Fibroblast of skin of right quadriceps (primary cell): ENCODE results near the gene MON2.
A peak's percentile ranks its signal among the peaks of the same experiment; 100 is the strongest.
"Not testable (repeated sequence)": the region's sequence is repeated elsewhere in the genome, so short reads cannot be mapped to it uniquely, and the experiment has no call there.

ENCODE experiments used
- DNase-seq: peaks from one replicate; pipeline ENCODE4 v3.0.0-alpha.2; 2013

The MON2 gene

DNA sequence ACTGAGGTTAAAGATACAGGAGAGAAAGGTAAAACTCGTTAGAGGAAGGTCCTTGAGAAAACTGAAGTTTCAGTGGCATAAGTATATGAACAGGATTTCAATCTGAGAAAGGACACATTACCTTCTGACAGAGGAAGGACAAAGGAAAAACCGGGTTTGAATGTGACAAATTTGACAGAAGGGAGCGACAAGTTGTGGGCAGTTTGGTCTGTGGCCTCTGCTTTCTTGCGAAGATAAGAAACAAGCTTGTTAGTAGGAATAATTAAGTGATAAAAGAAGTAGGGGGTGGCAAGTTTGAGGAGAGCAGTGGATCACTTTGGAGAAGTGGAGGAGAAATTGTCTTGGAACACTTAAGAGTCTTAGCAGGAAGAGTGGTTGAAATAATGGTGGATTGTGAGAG lies 5.1 kb downstream of the MON2 start:
- DNase-seq = no peak

- DNase-seq = no peak
Observed at GRCh38 chr12:62472472-62472871, 5.8 kb downstream of the MON2 start.

DNA sequence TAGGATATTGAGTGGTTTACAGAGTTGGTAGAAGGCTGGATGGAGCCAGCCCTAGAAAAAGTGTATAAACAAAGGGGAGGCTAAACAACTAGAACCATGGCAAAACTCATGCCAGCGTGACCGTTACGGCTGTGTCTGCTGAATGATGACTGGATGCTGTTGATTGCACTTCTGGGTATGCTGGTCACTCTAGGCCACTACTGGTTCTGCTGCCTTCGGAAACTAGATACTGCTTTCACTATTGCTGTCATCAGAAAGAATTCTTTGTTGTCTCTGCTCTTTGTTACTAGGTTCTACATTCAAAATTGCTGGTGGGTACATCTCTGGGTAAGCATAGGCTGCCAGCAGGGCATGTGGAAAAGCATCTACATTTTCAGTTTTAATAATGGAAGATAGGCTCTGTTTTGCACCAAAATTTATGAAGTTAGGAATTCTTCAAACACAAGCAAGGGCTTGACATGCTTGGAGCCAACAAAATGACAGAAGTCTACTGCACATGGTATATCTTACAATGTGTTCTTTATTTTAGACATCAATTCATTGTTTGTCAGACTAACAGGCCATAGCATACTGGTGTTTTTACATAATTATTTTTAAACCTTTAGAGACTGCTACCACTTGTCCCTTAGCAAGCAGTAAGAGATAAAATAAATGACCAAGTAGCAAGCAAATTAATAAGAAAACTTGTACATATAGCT lies 15.4 kb downstream of the MON2 start:
- no peak for DNase-seq

GRCh38 chr12:62482769-62483168 lies 16.1 kb downstream of the MON2 start:
- no peak for DNase-seq

DNA sequence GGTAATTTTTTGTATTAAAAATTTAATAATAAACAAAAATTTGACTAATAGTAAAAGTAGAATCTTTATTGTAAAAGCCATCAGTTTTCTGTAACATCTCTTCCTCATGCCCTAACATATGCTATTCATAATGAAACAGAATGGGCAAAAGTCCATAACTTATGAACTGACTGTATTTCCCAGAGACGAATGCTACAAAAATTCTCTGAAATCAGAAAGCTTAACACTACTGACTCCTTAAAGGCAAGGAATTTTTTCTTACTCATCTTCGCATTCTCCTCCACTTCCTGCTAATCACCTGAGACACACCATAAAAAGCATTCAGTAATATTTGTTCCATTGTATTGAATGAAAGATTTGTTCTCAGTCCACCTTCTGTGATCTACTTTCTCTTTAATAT lies 17.6 kb downstream of the MON2 start:
- peak; percentile 26 for DNase-seq

GRCh38 chr12:62505786-62506185 lies 39.2 kb downstream of the MON2 start:
- DNase-seq = no peak

- DNase-seq = no peak
Observed at GRCh38 chr12:62512901-62513300, 46.3 kb downstream of the MON2 start.

DNA sequence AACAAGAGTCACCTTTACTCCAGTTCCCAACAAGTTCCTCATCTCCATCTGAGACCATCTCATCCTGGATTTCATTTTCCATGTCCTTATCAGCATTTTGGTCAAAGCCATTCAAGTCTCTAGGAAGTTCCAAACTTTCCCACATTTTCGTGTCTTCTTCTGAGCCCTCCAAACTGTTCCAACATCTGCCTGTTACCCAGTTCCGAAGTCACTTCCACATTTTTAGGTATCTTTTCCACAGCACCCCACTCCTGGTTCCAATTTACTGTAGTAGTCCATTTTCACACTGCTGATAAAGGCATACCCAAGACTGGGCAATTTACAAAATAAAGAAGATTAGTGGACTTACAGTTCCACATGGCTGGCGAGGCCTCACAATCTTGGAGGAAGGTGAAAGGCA lies 47.5 kb downstream of the MON2 start:
- DNase-seq = not testable (repeated sequence)

- DNase-seq = no peak
Observed at GRCh38 chr12:62516927-62517326, 50.3 kb downstream of the MON2 start.

DNA sequence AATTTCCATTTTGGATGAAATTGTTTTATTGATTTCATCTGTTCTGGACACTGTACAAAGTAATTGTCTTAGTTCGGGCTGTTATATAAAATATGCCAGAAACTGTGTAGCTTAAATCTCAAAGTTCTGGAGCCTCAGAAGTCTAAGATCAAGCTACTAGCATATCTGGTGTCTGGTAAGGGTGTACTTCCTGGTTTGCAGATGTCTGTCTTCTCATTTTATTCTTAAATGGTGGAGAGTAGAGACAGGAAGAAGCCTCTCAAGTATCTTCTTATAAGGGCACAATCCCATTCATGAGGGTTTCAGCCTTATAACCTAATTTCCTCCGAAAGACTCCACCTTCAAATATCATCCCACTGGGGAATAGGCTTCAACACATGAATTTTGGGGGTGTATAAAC lies 51.3 kb downstream of the MON2 start:
- no peak for DNase-seq

DNA sequence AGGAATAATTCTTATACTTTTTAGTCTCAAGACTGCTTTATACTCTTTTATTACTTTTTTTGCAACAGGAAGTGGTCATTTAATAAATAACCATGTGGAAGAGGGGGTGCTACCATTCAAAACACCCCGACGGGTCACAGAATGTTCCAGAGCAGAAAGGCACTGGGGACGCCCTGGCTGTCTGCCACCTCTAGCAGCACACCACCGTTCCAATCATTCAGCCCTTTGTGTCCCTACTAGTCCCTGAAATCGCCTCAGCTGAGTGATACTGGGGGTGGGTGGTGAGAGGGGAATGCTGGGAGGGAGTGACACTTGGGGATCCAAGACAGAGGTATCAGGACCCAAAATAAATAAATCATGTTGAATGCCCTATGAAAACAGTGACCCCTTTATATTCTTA lies 52.4 kb downstream of the MON2 start:
- no peak for DNase-seq

GRCh38 chr12:62520361-62520760 lies 53.7 kb downstream of the MON2 start:
- DNase-seq = no peak

DNA sequence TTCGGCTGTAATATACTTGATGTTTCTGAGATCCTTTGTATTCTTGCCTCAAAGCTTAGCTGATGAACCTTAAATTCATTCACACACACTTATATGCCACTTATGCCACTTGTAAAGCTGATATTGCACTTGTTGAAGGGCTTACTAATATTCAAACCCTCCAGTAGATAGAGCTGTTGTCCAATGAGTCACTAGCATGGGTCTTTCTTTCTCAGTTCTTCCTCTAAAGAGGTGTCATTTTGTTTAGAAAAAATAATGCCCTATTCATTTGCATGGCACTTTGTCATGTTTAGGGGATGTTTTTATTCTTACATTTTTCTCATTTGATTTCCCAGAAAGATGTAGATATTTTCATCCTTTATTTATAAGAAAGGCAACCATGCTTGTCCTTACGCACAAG lies 56.4 kb downstream of the MON2 start:
- peak; percentile 6 for DNase-seq

DNA sequence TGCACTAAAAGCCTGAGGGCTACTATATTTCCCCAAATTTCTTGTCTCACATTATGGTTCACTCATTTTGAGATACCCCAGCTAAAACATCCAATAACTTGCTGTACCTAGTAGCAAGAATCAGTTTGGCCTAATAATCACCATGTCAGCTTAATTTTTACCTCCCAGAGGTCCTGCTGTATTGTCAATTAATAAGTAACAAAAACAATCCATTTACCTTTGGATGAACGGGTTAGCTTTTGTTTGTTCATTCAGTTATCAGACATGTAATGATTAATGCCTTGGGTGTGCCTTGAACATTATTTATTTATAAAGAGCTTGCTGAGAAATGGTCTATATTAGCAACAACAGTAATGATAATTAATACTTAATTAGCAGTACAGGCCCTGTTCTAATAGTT lies 57.0 kb downstream of the MON2 start:
- DNase-seq = no peak

GRCh38 chr12:62525271-62525670 lies 58.6 kb downstream of the MON2 start:
- no peak for DNase-seq

DNA sequence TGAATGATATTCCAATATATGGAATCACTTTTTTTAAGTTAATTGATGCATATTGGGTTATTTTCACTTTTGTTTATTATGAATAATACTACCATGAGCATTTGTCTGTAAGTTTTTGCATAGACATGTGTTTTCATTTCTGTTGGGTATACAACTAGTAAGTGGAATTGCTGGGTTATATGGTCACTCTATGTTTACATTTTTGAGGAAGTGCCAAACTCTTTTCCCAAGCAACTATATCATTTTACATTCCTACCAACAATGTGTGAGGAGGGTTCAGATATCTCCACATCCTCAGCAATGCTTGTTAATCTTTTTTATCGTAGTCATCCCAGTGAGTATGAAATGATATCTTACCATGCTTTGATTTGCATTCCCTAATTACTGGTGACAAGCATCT lies 64.0 kb downstream of the MON2 start:
- DNase-seq = peak; percentile 92

DNA sequence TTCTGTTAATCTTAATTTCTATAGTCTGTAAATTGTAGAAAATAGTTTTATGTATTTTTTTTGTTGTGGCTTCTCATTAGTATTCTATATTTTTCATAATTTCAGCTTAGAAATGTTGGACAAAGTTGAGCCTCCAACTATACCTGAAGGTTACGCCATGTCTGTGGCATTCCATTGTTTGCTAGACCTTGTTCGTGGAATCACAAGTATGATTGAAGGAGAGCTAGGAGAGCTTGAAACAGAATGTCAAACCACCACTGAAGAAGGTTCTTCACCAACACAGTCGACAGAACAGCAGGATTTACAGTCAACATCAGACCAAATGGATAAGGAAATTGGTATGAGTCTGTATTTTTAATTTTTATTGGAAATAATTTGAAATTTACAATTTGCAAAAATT lies 65.7 kb downstream of the MON2 start:
- no peak for DNase-seq

- no peak for DNase-seq
Observed at GRCh38 chr12:62533087-62533754, 66.6 kb downstream of the MON2 start.

DNA sequence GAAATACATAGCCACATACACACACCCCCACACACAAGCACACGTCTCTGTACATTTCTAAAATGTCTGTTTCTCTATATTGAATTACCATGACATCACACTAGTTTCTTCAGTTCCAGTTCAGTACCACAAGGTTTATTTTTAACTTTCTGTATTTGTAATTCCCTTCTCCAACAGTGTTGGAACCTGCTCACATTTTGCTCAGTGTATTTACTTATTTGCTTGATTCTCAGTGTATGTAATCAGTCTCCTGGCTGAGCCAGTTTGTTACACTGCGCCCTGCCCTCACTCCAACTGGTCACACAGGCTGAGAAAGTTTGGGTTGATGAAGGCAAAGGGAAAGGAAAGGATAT lies 67.1 kb downstream of the MON2 start:
- DNase-seq = no peak

GRCh38 chr12:62536546-62536945 lies 69.9 kb downstream of the MON2 start:
- no peak for DNase-seq

- DNase-seq = peak; percentile 84
Observed at GRCh38 chr12:62537551-62537950, 70.9 kb downstream of the MON2 start.

DNA sequence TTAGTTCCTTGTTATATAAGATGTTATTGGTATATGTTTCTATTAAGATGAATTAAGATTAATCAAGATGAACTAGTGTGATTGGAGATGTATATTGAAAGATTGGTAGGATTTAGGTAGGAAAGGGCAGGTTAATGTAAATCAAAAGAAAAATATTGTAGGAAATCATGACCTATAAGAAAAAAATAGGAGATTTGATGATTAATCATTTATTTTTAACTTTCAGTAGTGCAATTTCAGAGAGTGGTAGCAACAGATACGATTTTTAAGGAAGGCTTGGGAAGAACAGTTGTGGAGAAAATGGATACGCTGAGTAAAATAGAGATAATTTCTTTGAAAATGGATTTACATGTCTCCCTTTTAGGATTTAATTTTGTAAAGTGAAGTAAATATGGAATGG lies 73.7 kb downstream of the MON2 start:
- DNase-seq = no peak

GRCh38 chr12:62542814-62543213 lies 76.2 kb downstream of the MON2 start:
- DNase-seq = no peak

GRCh38 chr12:62543324-62543723 lies 76.7 kb downstream of the MON2 start:
- DNase-seq = no peak

GRCh38 chr12:62543741-62544140 lies 77.1 kb downstream of the MON2 start:
- DNase-seq = no peak
